Lower lobe of right lung (tissue), 2 donors: ENCODE data around the gene COX14. TPM values are rescaled to one million over a fixed set of nuclear protein-coding genes. Genes with fewer than 3 reads are reported as not detected.
"Not testable (repeated sequence)": the region's sequence is repeated elsewhere in the genome, so short reads cannot be mapped to it uniquely, and the experiment has no call there.

Source experiments
- ATAC-seq, 2 donors: fragments of 200-7000 bp; cut with Tn5 transposase; one replicate each; pipeline ENCODE4 v1.9.1; 2020 to 2022; ENCODE audit warnings: mild to moderate bottlenecking in 2 of 2, moderate library complexity in 2 of 2
- DNase-seq: peaks from one replicate; pipeline ENCODE4 v3.0.0-alpha.2; 2020
- H3K27ac ChIP-seq: fragments of 200-600 bp; one replicate; pipeline ENCODE4 v1.8.0; 2022
- H3K27me3 ChIP-seq: fragments of 200-600 bp; one replicate; pipeline ENCODE4 v1.8.0; 2022; ENCODE audit warnings: low read depth
- H3K36me3 ChIP-seq: fragments of 200-600 bp; one replicate; pipeline ENCODE4 v1.8.0; 2022; ENCODE audit warnings: mild to moderate bottlenecking
- H3K4me1 ChIP-seq: fragments of 200-600 bp; one replicate; pipeline ENCODE4 v1.8.0; 2022
- H3K4me3 ChIP-seq: fragments of 200-600 bp; one replicate; pipeline ENCODE4 v1.8.0; 2022; ENCODE audit warnings: mild to moderate bottlenecking
- H3K9me3 ChIP-seq: fragments of 200-600 bp; one replicate; pipeline ENCODE4 v1.8.0; 2022
- CTCF ChIP-seq: fragments of 200-600 bp; IDR thresholded peaks from one replicate; pipeline ENCODE4 v1.8.0; 2022; ENCODE audit warnings: antibody characterized with exemption, mild to moderate bottlenecking
- intact Hi-C: fragments of 100-400 bp; cut with DNase I; formaldehyde crosslinking; loops from one replicate; pipeline ENCODE4 v1.11.0; 2022
- total RNA-seq: library from RNA; stranded (reverse); fragmentation: NEBNext Ultra II Directional; extraction: Animal tissue kit (Norgen Biotek cat#: 25700); gene quantifications from one replicate; pipeline ENCODE4 v1.2.1, GENCODE V29; 2021
- donor health status: DM: no; HTN: yes; CAD: no; lungs with severe emphysema.

COX14 gene
- total RNA-seq, 1 donor from 2014 or later, result 68.0 TPM

GRCh38 chr12:50151047-50151687 is 39.1 kb downstream of the COX14 start:
- DNase-seq, result no peak
- Histone ChIP-seq H3K4me3 (no peak overlapping the region), H3K9me3 (no peaks in the 10 kb centered on the region), H3K27me3 (no peaks in the 10 kb centered on the region), H3K27ac (no peak overlapping the region), H3K4me1 (no peaks in the 10 kb centered on the region), H3K36me3 (no peaks in the 10 kb centered on the region)
- intact Hi-C loops, result no loop called here
- ATAC-seq, result no peak
- TF ChIP-seq CTCF, result no peak

GRCh38 chr12:50154947-50155346 is 42.9 kb downstream of the COX14 start:
- H3K27me3 ChIP-seq, ATAC-seq: not testable (repeated sequence)

GRCh38 chr12:50156641-50157040 is 44.6 kb downstream of the COX14 start:
- Histone ChIP-seq H3K36me3 (no peaks in the 10 kb centered on the region), H3K4me3 (no peak overlapping the region), H3K27me3 (no peaks in the 10 kb centered on the region), H3K9me3 (no peaks in the 10 kb centered on the region), H3K27ac (no peak overlapping the region), H3K4me1 (no peaks in the 10 kb centered on the region)
- no peak for TF ChIP-seq CTCF
- intact Hi-C loops, result no loop called here
- DNase-seq, result no peak
- ATAC-seq, result no peak

More at GRCh38 chr12:50154947-50155346, 42.9 kb downstream of the COX14 start:
- H3K4me1 ChIP-seq, H3K27ac ChIP-seq, H3K36me3 ChIP-seq, intact Hi-C loops, DNase-seq, H3K4me3 ChIP-seq, H3K9me3 ChIP-seq: not testable (repeated sequence)

GRCh38 chr12:50157259-50157658 is 45.2 kb downstream of the COX14 start:
- Histone ChIP-seq H3K27ac (no peak overlapping the region), H3K4me3 (no peak overlapping the region), H3K4me1 (no peaks in the 10 kb centered on the region), H3K9me3 (no peaks in the 10 kb centered on the region), H3K36me3 (no peaks in the 10 kb centered on the region), H3K27me3 (no peaks in the 10 kb centered on the region)
- ATAC-seq, result peak in 1 of 2 donors; percentile 66
- DNase-seq, result no peak
- no peak for TF ChIP-seq CTCF
- intact Hi-C loops, result no loop called here

- ATAC-seq, result no peak
- H3K9me3 ChIP-seq, result no peaks in the 10 kb centered on the region
- no peak for DNase-seq
- intact Hi-C loops, result no loop called here
- no peak for TF ChIP-seq CTCF
- H3K4me3 ChIP-seq, result no peak overlapping the region
- H3K27me3 ChIP-seq, result no peaks in the 10 kb centered on the region
- no peaks in the 10 kb centered on the region for H3K36me3 ChIP-seq
- H3K27ac ChIP-seq, result no peak overlapping the region
- peaks cover 6% of the 10 kb centered on the region for H3K4me1 ChIP-seq
Observed at GRCh38 chr12:50160643-50161042, 48.6 kb downstream of the COX14 start.

- intact Hi-C loops, result no loop called here
Observed at GRCh38 chr12:50162230-50162629, 50.2 kb downstream of the COX14 start.

More at GRCh38 chr12:50162230-50162629, 50.2 kb downstream of the COX14 start:
- TF ChIP-seq CTCF, result no peak
- H3K9me3 ChIP-seq, result no peaks in the 10 kb centered on the region
- H3K4me1 ChIP-seq, result peaks cover 16% of the 10 kb centered on the region
- H3K4me3 ChIP-seq, result no peak overlapping the region
- ATAC-seq (no peak), DNase-seq (no peak)
- H3K27ac ChIP-seq, result no peak overlapping the region
- H3K36me3 ChIP-seq, result no peaks in the 10 kb centered on the region
- no peaks in the 10 kb centered on the region for H3K27me3 ChIP-seq
